HG03558 (cell line): Measurements from ENCODE around the gene LPCAT2.

Experiments used
- ATAC-seq: cut with Tn5 transposase; IDR thresholded peaks from one replicate; pipeline ENCODE4 v1.9.1; 2021; ENCODE audit warnings: moderate number of reproducible peaks; ENCODE audit not compliant: unreplicated experiment; ENCODE audit errors: extremely low read depth

Gene LPCAT2

DNA sequence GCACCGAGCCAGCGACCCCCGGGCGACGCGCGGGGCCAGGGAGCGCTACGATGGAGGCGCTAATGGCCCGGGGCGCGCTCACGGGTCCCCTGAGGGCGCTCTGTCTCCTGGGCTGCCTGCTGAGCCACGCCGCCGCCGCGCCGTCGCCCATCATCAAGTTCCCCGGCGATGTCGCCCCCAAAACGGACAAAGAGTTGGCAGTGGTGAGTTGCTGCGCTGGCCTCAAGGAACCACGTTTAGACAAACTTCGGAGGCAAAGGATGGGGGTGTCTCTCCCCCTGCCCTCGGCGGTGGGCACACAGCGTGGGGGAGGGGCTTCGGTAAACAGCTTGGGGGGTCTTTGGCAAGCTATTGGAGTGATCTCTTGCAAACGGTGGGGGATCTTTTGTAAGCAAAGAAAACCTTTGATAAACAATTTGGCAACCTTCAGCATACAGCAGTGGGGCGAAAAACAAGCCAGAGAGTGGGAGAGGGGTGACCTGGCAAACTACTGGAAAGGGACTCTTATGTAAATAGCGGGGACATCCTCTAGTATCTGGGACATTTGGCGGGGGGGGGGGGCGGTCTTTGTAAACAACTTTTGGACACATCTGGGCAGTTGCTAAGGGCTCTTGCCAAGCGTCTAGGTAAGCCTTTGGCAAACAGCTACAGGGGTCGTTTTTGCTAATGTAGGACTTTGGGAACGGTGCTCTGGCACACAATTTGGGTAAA is 29.3 kb upstream of the LPCAT2 start:
- no peak for ATAC-seq

- ATAC-seq = no peak
Observed at GRCh38 chr16:55480228-55480655, 28.6 kb upstream of the LPCAT2 start.

DNA sequence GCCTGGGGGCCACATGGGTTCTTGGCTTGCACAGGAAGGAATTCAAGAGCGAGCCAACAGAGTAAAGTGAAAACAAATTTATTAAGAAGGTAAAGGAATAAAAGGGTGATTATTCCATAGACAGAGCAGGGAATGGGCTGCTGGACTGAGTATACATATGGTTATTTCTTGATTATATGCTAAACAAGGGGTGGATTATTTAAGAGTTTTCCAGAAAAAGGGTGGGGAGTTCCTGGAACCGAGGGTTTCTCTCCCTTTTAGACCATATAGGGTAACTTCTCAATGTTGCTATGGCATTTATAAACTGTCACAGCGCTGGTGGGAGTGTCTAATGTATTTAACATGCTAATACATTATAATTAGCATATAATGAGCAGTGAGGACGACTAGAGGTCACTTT is 27.8 kb upstream of the LPCAT2 start:
- ATAC-seq = no peak

DNA sequence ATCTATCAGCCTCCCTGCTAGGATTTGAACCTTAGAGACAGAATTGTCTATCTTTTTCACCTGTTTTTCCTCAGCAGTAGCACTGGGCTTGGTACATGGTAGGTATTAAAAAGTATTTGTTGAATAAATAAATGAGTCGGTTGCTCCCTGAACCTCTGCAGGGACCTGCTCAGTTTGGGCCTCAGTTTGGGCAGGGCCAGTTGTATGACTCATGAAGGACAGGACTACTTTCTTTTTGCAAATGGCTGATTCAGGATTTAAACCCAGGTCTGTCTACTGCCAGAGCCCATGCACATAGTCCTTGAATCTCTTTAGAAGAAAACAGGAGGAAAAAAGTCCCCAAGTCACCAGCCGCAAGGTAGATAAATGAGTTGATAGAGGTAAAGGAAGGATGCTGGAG is 26.8 kb upstream of the LPCAT2 start:
- no peak for ATAC-seq

DNA sequence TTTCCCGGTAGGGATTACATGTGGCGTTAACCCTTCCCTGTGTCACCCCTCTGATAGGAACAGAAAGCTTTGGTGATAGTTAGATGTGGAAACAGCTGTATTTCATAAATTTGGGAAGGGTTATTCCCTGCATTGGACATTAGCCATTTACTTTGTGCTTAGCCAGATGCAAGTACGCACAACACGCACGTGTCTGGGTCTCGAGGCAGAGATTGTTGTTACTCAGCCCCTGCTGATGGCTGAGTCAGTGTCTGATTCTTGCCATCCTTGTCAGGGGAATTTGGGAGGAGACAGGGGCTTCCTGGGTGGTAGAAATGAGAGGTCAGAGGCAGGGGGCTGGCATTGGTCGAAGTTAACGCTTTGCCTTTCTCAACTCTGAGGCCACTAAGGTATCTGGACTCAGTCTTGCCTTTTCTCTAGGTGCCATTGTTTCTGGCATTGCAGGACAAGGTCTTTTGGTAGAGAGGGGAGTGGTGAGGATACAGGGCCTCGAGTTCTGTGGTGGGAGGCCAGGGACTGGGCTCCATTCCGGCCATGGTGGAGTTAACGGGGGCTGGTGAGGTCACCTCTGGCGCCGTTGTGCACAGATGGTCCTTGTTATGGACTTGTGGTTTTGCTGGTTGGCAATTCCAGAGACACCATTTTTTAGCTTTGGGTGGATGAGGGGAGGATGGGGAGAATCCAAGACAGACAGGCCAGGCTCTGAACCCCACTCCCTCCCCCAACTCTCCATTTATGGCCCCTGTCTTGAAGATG is 21.6 kb upstream of the LPCAT2 start:
- no peak for ATAC-seq

GRCh38 chr16:55488306-55488705 is 20.6 kb upstream of the LPCAT2 start:
- ATAC-seq = no peak

DNA sequence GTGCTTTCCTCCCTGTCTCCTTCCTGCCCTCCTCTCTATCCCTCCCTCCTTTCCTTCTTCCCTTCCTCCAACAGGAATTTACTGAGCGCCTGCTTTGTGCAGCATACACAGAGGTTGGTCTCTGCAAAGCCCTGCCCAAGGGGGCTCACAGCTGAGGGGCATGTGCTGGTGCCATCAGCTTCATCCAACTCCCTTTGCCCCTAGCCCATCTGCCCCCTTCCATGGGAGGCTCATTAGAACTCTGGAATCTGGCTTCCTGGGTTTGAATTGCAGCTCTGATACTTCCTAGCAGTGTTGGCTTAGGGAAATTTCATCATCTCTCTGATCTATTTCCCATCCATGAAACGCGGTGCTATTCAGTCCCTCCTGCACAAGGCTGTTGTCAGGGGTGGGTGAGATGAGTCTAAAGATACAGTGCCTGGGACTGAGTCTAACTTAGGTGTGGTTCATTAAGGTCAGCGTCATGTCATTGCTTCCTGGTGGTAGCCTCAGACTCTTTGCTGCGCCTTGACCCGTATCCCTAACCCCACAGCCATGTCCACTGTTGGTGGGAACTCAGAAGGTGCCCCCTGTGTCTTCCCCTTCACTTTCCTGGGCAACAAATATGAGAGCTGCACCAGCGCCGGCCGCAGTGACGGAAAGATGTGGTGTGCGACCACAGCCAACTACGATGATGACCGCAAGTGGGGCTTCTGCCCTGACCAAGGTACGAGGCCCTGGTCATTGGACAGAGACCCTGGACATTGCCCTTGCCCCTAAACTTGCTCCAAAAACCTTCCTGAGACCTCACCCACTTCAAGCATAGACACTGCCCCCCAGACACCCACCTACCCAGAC is 19.5 kb upstream of the LPCAT2 start:
- ATAC-seq = no peak

DNA sequence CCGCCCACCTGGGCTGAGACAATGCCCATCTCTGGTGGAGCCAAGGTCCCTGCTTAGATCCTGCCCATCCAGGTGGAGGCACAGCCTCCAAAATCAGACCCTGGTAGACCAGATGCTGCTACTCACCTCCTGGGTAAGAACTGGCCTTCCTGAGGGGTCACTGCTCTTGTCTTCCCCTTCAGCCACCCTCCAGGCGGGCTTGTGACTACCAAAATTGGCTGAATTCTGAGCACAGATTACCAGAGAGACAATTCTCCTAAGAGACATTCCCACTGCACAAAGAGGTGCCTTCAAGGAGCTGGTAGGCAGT is 19.0 kb upstream of the LPCAT2 start:
- no peak for ATAC-seq

GRCh38 chr16:55490301-55490700 is 18.6 kb upstream of the LPCAT2 start:
- no peak for ATAC-seq

DNA sequence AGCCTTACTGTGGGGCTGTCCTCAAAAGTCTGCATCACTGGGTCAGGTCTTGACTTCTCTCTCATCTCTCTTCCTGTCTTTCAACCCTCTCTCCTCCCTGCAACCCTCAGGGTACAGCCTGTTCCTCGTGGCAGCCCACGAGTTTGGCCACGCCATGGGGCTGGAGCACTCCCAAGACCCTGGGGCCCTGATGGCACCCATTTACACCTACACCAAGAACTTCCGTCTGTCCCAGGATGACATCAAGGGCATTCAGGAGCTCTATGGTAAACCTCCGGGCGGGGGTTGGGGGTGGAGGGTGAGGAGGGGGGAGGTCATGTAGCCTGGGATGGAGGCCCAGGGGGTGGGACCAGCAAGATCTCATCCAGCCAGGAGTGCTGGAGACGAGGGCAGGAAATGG is 17.2 kb upstream of the LPCAT2 start:
- no peak for ATAC-seq

- ATAC-seq = no peak
Observed at GRCh38 chr16:55492756-55493380, 16.0 kb upstream of the LPCAT2 start.

GRCh38 chr16:55494994-55495421 is 13.9 kb upstream of the LPCAT2 start:
- ATAC-seq = no peak

- no peak for ATAC-seq
Observed at GRCh38 chr16:55495616-55496289, 13.1 kb upstream of the LPCAT2 start.

DNA sequence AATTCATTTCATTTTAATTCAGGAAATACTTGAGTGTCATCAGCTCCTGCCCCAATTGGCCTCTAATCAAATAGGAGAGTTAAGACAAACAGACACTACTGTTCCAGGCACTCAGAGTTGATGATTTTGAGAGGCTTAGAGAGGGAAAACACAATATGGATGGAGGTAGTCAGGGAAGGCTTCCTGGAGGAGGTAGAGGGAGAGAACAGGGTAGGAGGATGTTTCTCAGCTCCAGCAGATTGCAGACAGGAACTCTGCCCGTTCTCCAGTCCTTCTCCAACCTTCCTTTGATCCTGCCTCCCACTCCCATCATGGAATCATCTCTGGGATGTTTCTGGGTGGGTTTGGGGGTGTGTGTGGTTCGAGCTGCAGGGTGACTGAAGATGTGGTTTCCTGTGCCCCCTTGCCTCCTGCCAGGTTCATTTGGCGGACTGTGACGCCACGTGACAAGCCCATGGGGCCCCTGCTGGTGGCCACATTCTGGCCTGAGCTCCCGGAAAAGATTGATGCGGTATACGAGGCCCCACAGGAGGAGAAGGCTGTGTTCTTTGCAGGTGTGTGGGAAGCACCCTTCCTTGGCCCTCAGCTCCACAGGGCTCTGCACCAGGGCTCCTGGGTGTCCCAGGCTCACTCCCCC is 12.2 kb upstream of the LPCAT2 start:
- no peak for ATAC-seq

DNA sequence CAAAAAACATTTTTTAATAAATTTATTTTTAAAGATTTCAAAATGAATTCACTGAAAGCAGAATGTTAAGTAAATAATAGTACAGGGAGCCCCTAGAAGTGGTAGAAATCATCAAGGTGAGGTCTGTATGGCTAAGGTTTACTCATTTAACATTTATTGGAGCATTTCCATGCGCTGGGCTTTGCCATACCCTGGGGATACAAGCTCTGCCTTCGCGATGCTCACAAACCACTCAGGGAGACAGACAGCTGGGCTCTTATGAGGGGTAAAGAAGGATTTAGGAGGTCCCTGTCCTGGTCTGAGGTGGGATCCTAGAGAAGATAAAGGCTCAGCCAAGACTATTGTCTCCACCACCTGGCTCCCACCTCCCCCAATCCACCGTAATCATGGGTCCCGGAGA is 11.3 kb upstream of the LPCAT2 start:
- no peak for ATAC-seq

DNA sequence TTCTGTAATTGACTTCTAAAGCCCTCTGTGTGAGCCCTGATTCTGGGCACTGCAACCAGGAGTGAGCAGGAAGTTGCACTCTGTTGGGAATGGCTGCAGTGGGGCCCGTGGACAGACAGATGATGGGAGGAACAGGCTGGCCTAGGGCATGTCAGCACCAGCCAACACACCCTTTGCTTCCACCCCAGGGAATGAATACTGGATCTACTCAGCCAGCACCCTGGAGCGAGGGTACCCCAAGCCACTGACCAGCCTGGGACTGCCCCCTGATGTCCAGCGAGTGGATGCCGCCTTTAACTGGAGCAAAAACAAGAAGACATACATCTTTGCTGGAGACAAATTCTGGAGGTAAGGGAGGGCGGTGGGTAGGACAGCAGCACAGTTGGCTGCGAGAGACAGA is 10.8 kb upstream of the LPCAT2 start:
- ATAC-seq = no peak

- no peak for ATAC-seq
Observed at GRCh38 chr16:55499281-55499680, 9.6 kb upstream of the LPCAT2 start.

GRCh38 chr16:55499951-55500529 is 8.8 kb upstream of the LPCAT2 start:
- ATAC-seq = no peak

DNA sequence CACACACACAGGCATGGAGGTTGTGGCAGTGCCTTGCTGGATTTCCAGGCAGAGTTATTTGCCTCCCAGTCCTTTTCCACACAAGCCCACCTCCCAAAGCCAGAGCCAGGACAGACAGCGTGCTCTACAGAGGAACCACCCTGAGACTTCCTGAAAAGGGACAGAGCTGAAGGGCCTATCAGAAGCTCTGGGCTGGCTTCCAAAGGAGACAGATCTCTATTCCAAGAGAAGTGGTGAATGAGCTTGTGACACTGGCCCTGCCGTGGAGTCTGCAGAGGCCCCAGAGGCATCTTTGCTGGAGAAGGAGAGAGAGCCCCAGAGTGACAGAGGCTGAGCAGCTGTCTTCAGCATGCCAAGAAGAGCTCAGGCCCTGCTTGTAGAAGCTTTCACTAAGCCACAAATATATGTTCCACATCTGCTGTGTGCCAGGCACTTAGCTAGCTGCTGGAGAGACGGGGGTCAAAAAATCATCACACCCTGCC is 8.3 kb upstream of the LPCAT2 start:
- ATAC-seq = no peak
